ENCODE data around the gene TRMT61A.

DNA sequence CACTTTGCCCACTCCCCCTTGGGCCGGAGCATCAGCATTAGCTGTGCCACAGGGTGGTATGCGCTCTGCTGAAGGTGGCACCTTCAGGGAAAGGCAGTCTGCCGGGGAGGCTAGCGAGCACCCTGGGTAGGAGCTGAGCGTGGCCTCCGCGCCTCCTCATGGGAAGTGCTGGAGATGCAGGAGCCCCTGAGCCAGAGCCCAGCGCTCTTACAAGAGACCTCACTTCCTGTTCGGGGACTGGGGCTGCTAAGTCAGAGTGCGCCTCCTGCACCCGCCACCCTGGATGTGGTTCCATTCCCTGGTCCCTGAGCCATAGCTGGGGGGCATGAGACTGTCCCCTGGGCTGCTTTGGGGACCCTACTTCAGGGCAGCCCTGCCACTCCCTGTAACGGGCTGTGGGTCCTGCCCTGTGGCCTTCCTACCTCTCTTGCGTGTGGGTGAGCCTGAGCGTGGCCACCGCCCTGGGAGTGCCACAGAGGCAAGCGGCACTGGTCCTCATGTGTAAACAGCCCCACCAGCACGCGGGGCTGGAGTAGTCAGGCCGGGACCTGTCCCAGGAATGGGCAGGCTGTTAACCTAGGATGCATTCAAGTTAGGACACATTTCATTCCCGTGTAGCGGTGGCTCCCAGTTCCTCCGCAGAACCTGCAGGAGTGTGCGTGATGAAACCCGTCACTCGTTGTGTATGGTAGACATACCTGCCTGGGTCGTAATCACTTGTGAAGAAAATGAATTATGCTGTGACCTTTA, 53.1 kb downstream of the TRMT61A start:
- TF ChIP-seq CTCF (IDR thresholded peaks at IDR 0.05; ENCODE audit: low read depth, low read length, poor library complexity, severe bottlenecking): no peak
- no peak for TF ChIP-seq EZH2phosphoT487 (IDR thresholded peaks at IDR 0.05; ENCODE audit: borderline replicate concordance, low read length)
